Measurements from ENCODE around the gene PLCG2.
"Not testable (repeated sequence)": the region's sequence is repeated elsewhere in the genome, so short reads cannot be mapped to it uniquely, and the experiment has no call there.

PLCG2 gene

DNA sequence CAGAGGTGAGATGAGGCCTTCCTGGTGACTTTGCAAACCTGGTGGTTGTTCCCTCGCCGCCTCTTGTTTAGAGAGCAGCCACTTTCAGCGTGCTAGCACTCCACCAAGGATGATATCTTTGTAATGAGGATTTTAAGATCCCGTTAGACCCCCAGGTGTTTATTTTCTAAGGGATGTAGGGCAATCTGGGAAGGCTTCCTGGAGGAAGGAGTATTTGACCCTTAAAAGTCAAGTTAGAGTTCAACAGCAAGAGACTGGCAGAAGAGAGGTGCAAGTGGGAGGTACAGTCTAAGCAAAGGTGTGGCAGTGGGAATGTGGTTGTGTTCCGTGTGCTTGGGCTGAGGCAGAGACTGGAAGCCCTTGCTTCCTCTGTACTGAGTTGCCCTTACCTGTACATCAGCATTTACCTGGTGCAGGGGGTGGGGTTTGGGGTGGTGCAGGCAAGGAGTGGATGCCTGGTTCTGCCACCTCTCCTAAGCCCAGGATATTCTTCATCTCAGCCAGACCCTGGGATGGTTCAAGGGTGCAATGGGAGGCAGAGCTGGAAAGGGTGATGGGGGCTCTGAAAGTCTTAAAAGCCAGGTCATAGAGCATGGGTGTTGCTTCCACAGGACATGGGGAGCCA, 148.6 kb downstream of the PLCG2 start:
- Histone ChIP-seq H3K27me3 (ENCODE audit: control insufficient read depth, insufficient read depth, low read length) (no peaks in the 10 kb centered on the region), H3K9ac (ENCODE audit: low read length) (no peak overlapping the region), H3K4me1 (ENCODE audit: control insufficient read depth, insufficient read depth, low read length) (no peaks in the 10 kb centered on the region), H3K27ac (ENCODE audit: low read depth, low read length) (no peak overlapping the region), H3K4me3 (ENCODE audit: low read length) (no peak overlapping the region), H3K36me3 (ENCODE audit: control insufficient read depth, insufficient read depth, low read length) (no peaks in the 10 kb centered on the region)

DNA sequence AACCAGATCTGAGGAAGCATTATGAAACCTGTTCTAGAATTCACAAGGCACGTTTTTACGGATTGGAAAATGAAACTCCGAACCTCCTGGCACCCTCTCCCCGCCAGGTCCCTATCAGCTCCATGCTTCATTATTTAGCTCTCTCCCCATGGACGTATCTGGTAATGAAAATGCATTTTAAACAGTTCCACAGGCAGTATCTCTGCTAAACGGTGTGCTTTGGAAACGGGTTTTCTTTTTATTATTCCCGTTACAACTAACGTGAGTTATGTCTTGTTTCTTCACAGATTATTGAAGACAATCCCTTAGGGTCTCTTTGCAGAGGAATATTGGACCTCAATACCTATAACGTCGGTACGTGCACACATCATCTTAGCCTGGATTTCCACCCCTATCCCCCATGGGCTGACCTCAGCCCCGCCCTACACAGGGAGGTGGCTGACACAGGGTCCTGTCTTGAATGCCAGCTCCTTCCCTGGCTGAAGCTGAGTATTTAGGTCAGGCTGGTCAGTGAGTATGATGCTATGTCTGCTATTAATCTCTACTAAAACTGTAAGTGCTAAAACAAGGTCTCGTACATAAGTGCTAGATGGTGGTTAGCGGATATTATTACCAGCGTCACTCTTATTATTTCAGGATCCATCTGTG, 149.3 kb downstream of the PLCG2 start:
- Histone ChIP-seq H3K4me3 (ENCODE audit: low read length) (no peak overlapping the region), H3K9ac (ENCODE audit: low read length) (no peak overlapping the region), H3K36me3 (ENCODE audit: control insufficient read depth, insufficient read depth, low read length) (no peaks in the 10 kb centered on the region), H3K27ac (ENCODE audit: low read depth, low read length) (no peak overlapping the region), H3K4me1 (ENCODE audit: control insufficient read depth, insufficient read depth, low read length) (no peaks in the 10 kb centered on the region), H3K27me3 (ENCODE audit: control insufficient read depth, insufficient read depth, low read length) (no peaks in the 10 kb centered on the region)

DNA sequence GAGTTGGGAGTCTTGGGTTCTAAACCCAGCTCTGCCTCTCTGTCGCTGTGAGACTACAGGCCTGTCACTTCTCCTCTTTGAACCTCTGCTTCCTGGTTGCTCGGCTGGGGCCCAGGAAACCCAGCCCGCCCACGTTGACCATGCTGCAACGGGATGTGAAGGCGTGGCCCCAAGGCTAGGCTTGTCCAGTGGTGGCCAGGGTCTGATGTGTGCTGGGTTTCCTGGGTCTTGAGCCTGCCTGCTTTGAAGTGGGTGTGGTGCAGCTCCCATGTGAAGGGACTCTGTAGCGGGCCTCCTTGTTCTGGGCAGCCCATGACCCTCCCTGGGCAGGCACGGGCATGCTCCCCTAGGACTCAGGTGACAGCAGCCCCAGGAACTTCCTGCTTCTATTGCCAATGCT, 149.9 kb downstream of the PLCG2 start:
- Histone ChIP-seq H3K27ac (ENCODE audit: low read depth, low read length) (no peak overlapping the region), H3K4me3 (ENCODE audit: low read length) (no peak overlapping the region), H3K4me1 (ENCODE audit: control insufficient read depth, insufficient read depth, low read length) (no peaks in the 10 kb centered on the region), H3K36me3 (ENCODE audit: control insufficient read depth, insufficient read depth, low read length) (no peaks in the 10 kb centered on the region), H3K27me3 (ENCODE audit: control insufficient read depth, insufficient read depth, low read length) (no peaks in the 10 kb centered on the region), H3K9ac (ENCODE audit: low read length) (no peak overlapping the region)

DNA sequence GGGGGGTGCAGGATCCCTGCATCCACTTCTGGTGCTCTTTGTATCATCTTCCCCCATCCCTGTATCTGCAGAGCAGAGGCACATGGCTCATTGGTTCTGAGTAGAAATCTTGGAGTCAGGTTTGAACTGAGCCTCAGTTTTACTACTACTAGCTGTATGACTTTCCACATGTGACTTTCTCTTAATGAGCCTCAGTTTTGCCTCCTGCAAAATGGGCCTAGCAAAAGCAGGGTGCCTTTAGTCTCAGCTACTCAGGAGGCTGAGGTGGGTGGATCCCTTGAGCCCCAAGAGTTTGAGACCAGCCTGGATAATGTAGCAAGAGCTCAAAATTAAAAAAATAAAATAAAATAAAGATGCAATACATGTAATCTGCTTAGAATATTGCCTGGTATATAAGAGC, 150.8 kb downstream of the PLCG2 start:
- Histone ChIP-seq H3K4me1 (ENCODE audit: control insufficient read depth, insufficient read depth, low read length) (no peaks in the 10 kb centered on the region), H3K27ac (ENCODE audit: low read depth, low read length) (no peak overlapping the region), H3K4me3 (ENCODE audit: low read length) (no peak overlapping the region), H3K27me3 (ENCODE audit: control insufficient read depth, insufficient read depth, low read length) (no peaks in the 10 kb centered on the region), H3K9ac (ENCODE audit: low read length) (no peak overlapping the region), H3K36me3 (ENCODE audit: control insufficient read depth, insufficient read depth, low read length) (no peaks in the 10 kb centered on the region)

DNA sequence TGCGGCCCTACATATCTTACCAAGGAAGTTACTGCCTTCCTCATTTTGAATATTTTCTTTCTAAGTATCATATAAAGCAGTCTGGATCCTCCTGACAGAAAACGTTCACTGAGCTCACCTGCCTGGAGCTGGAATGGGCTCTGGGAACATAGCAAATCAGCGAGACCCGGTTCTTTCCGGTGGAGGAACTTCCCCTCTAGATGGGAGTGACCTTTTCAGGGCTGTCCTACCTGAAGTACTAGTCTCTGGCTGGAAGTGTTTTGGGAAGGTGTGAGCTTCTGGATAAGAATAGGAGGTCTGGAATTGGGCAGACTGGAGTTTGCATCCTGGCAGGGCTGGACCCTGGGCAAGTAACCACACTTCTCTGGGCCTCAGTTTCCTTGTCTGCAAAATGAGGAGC, 152.8 kb downstream of the PLCG2 start:
- H3K4me1 ChIP-seq (ENCODE audit: control insufficient read depth, insufficient read depth, low read length), result no peaks in the 10 kb centered on the region
- H3K4me3 ChIP-seq (ENCODE audit: low read length), result no peak overlapping the region
- H3K36me3 ChIP-seq (ENCODE audit: control insufficient read depth, insufficient read depth, low read length), result no peaks in the 10 kb centered on the region
- H3K27ac ChIP-seq (ENCODE audit: low read depth, low read length), result no peak overlapping the region
- H3K9ac ChIP-seq (ENCODE audit: low read length), result no peak overlapping the region
- H3K27me3 ChIP-seq (ENCODE audit: control insufficient read depth, insufficient read depth, low read length), result no peaks in the 10 kb centered on the region

DNA sequence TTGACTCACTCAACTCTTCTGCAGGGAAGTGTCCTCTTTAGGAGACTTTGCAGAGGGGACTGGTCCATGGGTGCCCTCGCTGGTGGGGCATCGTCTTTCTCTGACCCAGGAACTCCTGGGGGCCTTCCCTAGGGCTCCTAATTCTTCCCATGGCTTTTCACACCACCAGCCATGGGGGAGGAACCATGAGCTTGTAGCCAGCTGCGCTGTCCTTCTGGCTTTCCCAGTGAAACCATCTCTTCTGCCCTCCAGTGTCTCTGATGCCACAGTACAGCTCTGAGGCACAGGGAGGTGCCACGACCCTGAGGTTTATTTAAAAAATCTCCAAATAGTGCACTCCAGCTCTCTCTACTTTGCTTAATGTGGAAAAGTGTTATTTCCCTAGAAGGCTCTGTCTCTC, 153.6 kb downstream of the PLCG2 start:
- Histone ChIP-seq H3K9ac (ENCODE audit: low read length) (no peak overlapping the region), H3K4me1 (ENCODE audit: control insufficient read depth, insufficient read depth, low read length) (no peaks in the 10 kb centered on the region), H3K27me3 (ENCODE audit: control insufficient read depth, insufficient read depth, low read length) (no peaks in the 10 kb centered on the region), H3K27ac (ENCODE audit: low read depth, low read length) (no peak overlapping the region), H3K36me3 (ENCODE audit: control insufficient read depth, insufficient read depth, low read length) (no peaks in the 10 kb centered on the region), H3K4me3 (ENCODE audit: low read length) (no peak overlapping the region)

DNA sequence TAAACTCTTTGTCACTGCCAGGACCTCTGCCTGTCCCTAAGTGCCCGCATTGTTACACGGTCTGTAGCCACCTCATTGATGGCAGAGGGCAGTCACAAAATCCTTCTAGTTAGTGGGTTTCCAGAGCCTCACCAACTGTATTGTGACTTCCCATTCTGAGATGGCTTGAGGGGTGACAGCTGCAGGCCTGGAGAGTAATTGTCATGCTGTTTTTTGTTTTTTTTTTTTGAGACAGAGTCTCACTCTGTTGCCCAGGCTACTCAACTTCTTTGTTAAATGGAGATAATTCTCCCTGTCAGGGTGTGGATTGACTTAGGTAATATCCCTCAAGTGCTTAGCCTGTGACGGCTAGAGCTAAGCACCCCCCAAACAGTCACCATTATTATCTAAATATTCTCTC, 154.3 kb downstream of the PLCG2 start:
- H3K27ac ChIP-seq (ENCODE audit: low read depth, low read length), result no peak overlapping the region
- no peaks in the 10 kb centered on the region for H3K36me3 ChIP-seq (ENCODE audit: control insufficient read depth, insufficient read depth, low read length)
- H3K27me3 ChIP-seq (ENCODE audit: control insufficient read depth, insufficient read depth, low read length), result no peaks in the 10 kb centered on the region
- no peaks in the 10 kb centered on the region for H3K4me1 ChIP-seq (ENCODE audit: control insufficient read depth, insufficient read depth, low read length)
- H3K4me3 ChIP-seq (ENCODE audit: low read length), result no peak overlapping the region
- no peak overlapping the region for H3K9ac ChIP-seq (ENCODE audit: low read length)

DNA sequence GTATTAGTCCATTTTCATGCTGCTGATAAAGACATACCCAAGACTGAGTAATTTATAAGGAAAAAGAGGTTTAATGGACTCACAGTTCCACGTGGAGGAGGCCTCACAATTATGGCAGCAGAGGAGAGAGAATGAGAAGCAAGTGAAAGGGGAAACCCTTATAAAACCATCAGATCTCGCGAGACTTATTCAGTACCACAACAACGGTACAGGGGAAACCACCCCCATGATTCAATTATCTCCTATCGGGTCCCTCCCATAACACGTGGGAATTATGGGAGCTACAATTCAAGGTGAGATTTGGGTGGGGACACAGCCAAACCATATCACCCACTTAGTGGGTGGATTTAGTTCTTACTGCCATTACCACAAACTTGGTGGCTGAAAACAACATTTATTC, 155.6 kb downstream of the PLCG2 start:
- H3K4me1 ChIP-seq (ENCODE audit: control insufficient read depth, insufficient read depth, low read length); H3K9ac ChIP-seq (ENCODE audit: low read length); H3K36me3 ChIP-seq (ENCODE audit: control insufficient read depth, insufficient read depth, low read length); H3K27ac ChIP-seq (ENCODE audit: low read depth, low read length); H3K27me3 ChIP-seq (ENCODE audit: control insufficient read depth, insufficient read depth, low read length); H3K4me3 ChIP-seq (ENCODE audit: low read length): not testable (repeated sequence)

DNA sequence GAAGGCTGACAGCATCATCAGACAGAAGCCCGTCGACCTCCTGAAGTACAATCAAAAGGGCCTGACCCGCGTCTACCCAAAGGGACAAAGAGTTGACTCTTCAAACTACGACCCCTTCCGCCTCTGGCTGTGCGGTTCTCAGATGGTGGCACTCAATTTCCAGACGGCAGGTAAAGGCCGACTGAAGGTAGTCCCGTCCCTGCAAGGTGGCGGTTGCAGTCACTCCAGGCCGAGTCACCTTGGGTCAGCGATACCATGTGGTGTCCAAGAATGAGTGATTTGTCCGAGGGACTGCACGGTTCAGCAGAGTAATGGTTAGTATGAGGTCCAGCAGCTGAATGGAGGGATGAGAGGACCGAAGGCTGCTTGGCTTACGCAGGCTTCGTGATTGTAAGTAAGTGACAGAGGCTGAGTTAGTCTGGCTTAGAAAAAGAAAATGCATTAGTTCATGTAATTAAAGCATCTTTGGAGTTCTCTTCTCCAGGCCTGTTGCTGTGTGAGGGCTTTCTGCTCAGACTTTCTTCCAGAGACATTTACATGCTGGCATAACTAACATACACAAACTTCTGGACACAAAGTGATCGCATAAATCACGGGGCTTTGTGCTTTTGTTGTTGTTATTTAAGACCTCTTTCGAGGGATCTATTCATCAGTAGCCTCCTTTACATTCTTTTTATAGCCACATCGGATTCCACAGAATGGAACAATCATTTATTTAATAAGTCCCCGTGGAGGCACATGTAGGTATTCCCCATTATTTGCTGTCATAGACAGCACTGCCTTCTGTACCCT, 157.3 kb downstream of the PLCG2 start:
- Histone ChIP-seq H3K36me3 (ENCODE audit: control insufficient read depth, insufficient read depth, low read length) (no peaks in the 10 kb centered on the region), H3K27ac (ENCODE audit: low read depth, low read length) (no peak overlapping the region), H3K9ac (ENCODE audit: low read length) (no peak overlapping the region), H3K4me3 (ENCODE audit: low read length) (no peak overlapping the region), H3K4me1 (ENCODE audit: control insufficient read depth, insufficient read depth, low read length) (no peaks in the 10 kb centered on the region), H3K27me3 (ENCODE audit: control insufficient read depth, insufficient read depth, low read length) (no peaks in the 10 kb centered on the region)

DNA sequence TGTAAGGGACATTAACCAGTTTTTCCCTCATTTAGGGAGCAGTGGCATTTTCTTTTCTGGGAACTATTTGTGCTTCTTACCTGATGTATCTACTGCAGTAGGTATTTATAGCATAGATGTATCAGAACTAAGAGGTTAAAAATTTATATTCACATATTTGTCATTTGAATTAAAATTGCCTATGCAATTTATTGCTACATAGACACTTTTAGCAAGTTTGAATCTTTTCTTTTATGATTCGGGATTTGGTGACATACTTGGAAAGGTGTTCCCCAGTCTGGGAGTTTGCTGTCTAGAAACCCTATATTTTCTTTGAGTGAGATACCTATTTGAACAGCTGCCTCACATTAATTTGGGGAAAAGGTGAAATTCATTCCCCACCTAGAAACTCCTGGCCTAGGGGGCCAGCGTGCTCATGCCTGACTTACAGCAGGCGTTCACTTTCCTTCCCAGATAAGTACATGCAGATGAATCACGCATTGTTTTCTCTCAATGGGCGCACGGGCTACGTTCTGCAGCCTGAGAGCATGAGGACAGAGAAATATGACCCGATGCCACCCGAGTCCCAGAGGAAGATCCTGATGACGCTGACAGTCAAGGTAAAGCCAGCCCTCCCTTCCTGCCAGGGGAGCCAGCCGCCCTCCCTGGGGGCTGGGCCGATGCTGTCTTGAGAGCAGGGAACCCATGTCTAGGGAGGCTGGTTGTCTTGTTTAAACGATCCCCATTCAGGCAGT, 158.4 kb downstream of the PLCG2 start:
- H3K4me1 ChIP-seq (ENCODE audit: control insufficient read depth, insufficient read depth, low read length), result no peaks in the 10 kb centered on the region
- no peak overlapping the region for H3K4me3 ChIP-seq (ENCODE audit: low read length)
- H3K27ac ChIP-seq (ENCODE audit: low read depth, low read length), result no peak overlapping the region
- H3K36me3 ChIP-seq (ENCODE audit: control insufficient read depth, insufficient read depth, low read length), result no peaks in the 10 kb centered on the region
- no peaks in the 10 kb centered on the region for H3K27me3 ChIP-seq (ENCODE audit: control insufficient read depth, insufficient read depth, low read length)
- no peak overlapping the region for H3K9ac ChIP-seq (ENCODE audit: low read length)

DNA sequence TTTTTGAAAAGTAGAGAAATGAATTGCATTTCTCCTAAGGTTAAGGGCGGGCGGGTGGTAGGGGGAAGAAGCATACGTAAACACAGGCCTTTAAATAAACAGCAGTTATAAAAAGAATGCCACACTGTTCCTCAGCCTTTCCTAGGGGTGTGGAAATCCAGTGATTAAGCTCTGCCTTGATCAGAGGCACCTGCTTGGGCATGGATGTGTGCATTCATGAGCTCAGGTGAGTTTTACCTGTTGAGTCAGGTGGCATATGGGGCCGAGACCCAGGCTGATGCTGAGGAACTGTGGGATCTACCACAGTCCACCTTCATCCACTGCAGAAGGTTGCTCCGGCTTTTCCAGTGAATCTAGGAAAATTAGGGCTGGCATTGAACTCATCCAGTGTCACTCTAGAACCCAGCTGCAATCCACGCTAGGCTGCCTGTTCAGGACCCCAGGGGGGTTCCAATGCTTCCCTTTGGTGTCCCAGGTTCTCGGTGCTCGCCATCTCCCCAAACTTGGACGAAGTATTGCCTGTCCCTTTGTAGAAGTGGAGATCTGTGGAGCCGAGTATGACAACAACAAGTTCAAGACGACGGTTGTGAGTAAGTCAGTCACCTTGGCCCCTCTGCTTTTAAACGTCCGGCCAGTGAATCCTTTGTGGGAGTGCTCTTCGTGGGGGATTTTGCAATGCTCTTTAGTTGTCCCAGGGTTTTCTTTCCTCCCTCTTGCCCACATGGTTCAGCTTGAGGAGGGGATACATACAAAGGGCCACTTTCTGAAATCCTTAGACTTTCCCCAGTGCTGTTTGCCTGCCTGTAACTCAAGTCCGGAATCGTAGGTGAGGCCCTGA, 159.5 kb downstream of the PLCG2 start:
- no peak overlapping the region for H3K9ac ChIP-seq (ENCODE audit: low read length)
- no peaks in the 10 kb centered on the region for H3K36me3 ChIP-seq (ENCODE audit: control insufficient read depth, insufficient read depth, low read length)
- no peaks in the 10 kb centered on the region for H3K4me1 ChIP-seq (ENCODE audit: control insufficient read depth, insufficient read depth, low read length)
- no peaks in the 10 kb centered on the region for H3K27me3 ChIP-seq (ENCODE audit: control insufficient read depth, insufficient read depth, low read length)
- no peak overlapping the region for H3K27ac ChIP-seq (ENCODE audit: low read depth, low read length)
- no peak overlapping the region for H3K4me3 ChIP-seq (ENCODE audit: low read length)
